ENCODE results near the gene CEP95.
"Not testable (repeated sequence)": the region's sequence is repeated elsewhere in the genome, so short reads cannot be mapped to it uniquely, and the experiment has no call there.

The CEP95 gene

GRCh38 chr17:64506576-64507412 is at the start of gene CEP95:
Gene CEP95 (plus strand): TSS chr17:64506977. CDS start chr17:64507098, 121 bp downstream.
- peak; percentile 85 to 95 (median 88) for DNase-seq (ENCODE audit: low read depth in 2 of 3, low spot score in 2 of 3)

- no peak for DNase-seq (ENCODE audit: low read depth in 2 of 3, low spot score in 2 of 3)
These were observed 49.6 kb upstream of the CEP95 start for GRCh38 chr17:64457156-64457555.

- DNase-seq (ENCODE audit: low read depth in 2 of 3, low spot score in 2 of 3): no peak
These were observed 48.0 kb upstream of the CEP95 start for GRCh38 chr17:64458756-64459155.

- DNase-seq (ENCODE audit: low read depth in 2 of 3, low spot score in 2 of 3): no peak
These were observed 47.5 kb upstream of the CEP95 start for GRCh38 chr17:64459284-64459747.

- DNase-seq (ENCODE audit: low read depth in 2 of 3, low spot score in 2 of 3): not testable (repeated sequence)
These were observed 47.0 kb upstream of the CEP95 start for GRCh38 chr17:64459818-64460217.

GRCh38 chr17:64460955-64461354 is 45.8 kb upstream of the CEP95 start:
- no peak for DNase-seq (ENCODE audit: low read depth in 2 of 3, low spot score in 2 of 3)

GRCh38 chr17:64461788-64462187 is 45.0 kb upstream of the CEP95 start:
- no peak for DNase-seq (ENCODE audit: low read depth in 2 of 3, low spot score in 2 of 3)

GRCh38 chr17:64466019-64466735 is 40.6 kb upstream of the CEP95 start:
- DNase-seq (ENCODE audit: low read depth in 2 of 3, low spot score in 2 of 3): no peak

- not testable (repeated sequence) for DNase-seq (ENCODE audit: low read depth in 2 of 3, low spot score in 2 of 3)
These were observed 39.9 kb upstream of the CEP95 start for GRCh38 chr17:64466834-64467233.

GRCh38 chr17:64470625-64471024 is 36.2 kb upstream of the CEP95 start:
- no peak for DNase-seq (ENCODE audit: low read depth in 2 of 3, low spot score in 2 of 3)

- DNase-seq (ENCODE audit: low read depth in 2 of 3, low spot score in 2 of 3): no peak
These were observed 35.3 kb upstream of the CEP95 start for GRCh38 chr17:64471440-64471839.

- DNase-seq (ENCODE audit: low read depth in 2 of 3, low spot score in 2 of 3): no peak
These were observed 34.2 kb upstream of the CEP95 start for GRCh38 chr17:64472564-64472963.

GRCh38 chr17:64477849-64478248 is 28.9 kb upstream of the CEP95 start:
- DNase-seq (ENCODE audit: low read depth in 2 of 3, low spot score in 2 of 3): no peak

GRCh38 chr17:64480951-64481350 is 25.8 kb upstream of the CEP95 start:
- no peak for DNase-seq (ENCODE audit: low read depth in 2 of 3, low spot score in 2 of 3)

GRCh38 chr17:64484380-64484779 is 22.4 kb upstream of the CEP95 start:
- DNase-seq (ENCODE audit: low read depth in 2 of 3, low spot score in 2 of 3): no peak

- no peak for DNase-seq (ENCODE audit: low read depth in 2 of 3, low spot score in 2 of 3)
These were observed 18.5 kb upstream of the CEP95 start for GRCh38 chr17:64488301-64488700.

GRCh38 chr17:64491034-64491860 is 15.5 kb upstream of the CEP95 start:
- DNase-seq (ENCODE audit: low read depth in 2 of 3, low spot score in 2 of 3): peak in 1 of 3 experiments; percentile 17

- no peak for DNase-seq (ENCODE audit: low read depth in 2 of 3, low spot score in 2 of 3)
These were observed 14.8 kb upstream of the CEP95 start for GRCh38 chr17:64491994-64492393.

- no peak for DNase-seq (ENCODE audit: low read depth in 2 of 3, low spot score in 2 of 3)
These were observed 14.2 kb upstream of the CEP95 start for GRCh38 chr17:64492481-64493109.

GRCh38 chr17:64494121-64494520 is 12.7 kb upstream of the CEP95 start:
- no peak for DNase-seq (ENCODE audit: low read depth in 2 of 3, low spot score in 2 of 3)

GRCh38 chr17:64495300-64495699 is 11.5 kb upstream of the CEP95 start:
- not testable (repeated sequence) for DNase-seq (ENCODE audit: low read depth in 2 of 3, low spot score in 2 of 3)
